ENCODE results near the gene MNT.

MNT gene

DNA sequence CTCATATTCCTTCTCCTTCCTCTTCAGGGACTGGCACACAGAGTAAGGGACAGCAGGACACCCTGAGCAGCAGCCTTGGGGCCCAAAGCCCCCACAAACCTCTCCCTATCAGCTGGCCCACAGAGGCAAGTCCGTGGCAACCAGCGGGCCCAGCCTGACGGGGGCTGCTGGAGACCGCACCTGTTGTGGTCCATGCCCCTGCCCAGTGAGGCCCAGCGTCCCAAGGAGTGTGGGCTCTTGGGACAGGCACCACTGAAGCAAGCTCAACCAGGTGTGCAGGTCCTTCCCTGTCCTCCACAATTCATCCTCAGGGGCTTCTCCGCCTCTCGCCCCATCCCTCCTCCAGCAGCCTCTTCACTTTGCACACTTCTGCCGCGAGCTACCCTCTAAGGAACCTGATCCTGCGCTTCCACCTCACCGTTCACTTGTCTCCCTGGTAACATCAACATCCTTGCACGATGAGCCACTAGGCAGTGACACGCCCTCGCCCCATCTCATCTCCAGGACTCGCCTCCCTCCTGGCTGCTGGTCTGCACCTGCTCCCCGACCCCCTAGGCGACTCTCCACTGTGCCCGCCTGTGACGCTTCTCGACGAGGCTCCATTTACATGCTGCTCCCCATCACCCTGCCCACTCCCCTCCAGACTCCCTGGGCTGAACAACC, 12.7 kb downstream of the MNT start:
- Histone ChIP-seq H3K27me3 (replicated peaks) (no peaks in the 10 kb centered on the region), H3K27ac (no peak overlapping the region), H3K4me3 (ENCODE audit: low read depth, low read length) (no peak overlapping the region), H3K36me3 (replicated peaks) (peaks cover 10% of the 10 kb centered on the region)
- no peak for DNase-seq
- in situ Hi-C loops (cut with HindIII; ENCODE audit: low pct_ligation_motif_present, low sequenced_read_pairs) = no loop called here
- TF ChIP-seq, protein P1, sequence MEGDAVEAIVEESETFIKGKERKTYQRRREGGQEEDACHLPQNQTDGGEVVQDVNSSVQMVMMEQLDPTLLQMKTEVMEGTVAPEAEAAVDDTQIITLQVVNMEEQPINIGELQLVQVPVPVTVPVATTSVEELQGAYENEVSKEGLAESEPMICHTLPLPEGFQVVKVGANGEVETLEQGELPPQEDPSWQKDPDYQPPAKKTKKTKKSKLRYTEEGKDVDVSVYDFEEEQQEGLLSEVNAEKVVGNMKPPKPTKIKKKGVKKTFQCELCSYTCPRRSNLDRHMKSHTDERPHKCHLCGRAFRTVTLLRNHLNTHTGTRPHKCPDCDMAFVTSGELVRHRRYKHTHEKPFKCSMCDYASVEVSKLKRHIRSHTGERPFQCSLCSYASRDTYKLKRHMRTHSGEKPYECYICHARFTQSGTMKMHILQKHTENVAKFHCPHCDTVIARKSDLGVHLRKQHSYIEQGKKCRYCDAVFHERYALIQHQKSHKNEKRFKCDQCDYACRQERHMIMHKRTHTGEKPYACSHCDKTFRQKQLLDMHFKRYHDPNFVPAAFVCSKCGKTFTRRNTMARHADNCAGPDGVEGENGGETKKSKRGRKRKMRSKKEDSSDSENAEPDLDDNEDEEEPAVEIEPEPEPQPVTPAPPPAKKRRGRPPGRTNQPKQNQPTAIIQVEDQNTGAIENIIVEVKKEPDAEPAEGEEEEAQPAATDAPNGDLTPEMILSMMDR (IDR thresholded peaks at IDR 0.05; ENCODE audit: low read depth, low read length, missing control alignments) = no peak

DNA sequence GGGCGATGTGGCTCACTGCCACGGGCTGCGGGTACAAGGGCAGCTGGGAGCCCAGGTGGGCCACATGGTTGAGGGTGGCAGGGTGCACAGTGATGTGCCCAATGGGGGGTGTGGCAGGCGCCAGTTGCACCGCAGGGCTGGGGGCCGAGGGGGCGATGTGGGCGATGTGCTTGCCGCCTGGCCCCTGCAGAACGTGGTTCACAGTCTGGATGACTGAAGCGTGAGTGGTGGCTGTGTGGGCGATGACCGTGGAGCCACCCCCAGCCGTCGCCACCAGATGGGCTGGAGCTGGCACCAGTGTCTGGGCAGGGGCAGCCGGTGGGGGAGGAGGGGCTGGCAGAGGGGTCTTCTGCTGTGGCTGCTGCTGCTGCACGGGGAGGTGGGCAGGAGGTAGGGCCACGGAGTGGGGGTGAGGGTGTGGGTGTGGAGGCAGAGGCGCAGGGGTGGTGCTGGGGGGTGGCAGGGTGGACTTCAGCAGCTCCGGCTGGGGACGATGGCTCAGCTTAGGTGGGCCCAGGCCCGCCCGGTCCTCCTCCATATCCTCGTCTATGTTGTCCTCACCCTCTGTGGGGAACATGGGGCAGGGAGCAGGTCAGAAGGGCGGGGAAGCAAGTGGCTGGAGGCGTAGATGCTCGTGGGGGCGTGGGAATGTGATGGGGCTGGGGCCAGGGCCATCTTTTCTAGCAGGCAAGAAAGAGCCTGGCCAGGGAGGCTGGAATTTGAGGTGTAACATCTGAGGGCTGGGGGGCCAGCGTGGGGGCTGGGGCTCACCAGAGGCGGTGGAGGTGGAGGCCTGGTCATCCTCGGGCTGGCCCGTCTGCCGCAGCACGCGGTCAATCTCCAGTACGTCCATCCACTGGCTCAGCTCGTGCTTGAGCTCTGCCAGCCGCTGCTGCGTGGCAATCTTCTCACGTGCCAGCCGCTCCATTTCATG, 13.5 kb downstream of the MNT start:
- Histone ChIP-seq H3K27me3 (replicated peaks) (no peaks in the 10 kb centered on the region), H3K27ac (no peak overlapping the region), H3K4me3 (ENCODE audit: low read depth, low read length) (no peak overlapping the region), H3K36me3 (replicated peaks) (peaks cover 10% of the 10 kb centered on the region)
- in situ Hi-C loops (cut with HindIII; ENCODE audit: low pct_ligation_motif_present, low sequenced_read_pairs) = no loop called here
- DNase-seq = no peak
- TF ChIP-seq, protein P1 (IDR thresholded peaks at IDR 0.05; ENCODE audit: low read depth, low read length, missing control alignments) = no peak

DNA sequence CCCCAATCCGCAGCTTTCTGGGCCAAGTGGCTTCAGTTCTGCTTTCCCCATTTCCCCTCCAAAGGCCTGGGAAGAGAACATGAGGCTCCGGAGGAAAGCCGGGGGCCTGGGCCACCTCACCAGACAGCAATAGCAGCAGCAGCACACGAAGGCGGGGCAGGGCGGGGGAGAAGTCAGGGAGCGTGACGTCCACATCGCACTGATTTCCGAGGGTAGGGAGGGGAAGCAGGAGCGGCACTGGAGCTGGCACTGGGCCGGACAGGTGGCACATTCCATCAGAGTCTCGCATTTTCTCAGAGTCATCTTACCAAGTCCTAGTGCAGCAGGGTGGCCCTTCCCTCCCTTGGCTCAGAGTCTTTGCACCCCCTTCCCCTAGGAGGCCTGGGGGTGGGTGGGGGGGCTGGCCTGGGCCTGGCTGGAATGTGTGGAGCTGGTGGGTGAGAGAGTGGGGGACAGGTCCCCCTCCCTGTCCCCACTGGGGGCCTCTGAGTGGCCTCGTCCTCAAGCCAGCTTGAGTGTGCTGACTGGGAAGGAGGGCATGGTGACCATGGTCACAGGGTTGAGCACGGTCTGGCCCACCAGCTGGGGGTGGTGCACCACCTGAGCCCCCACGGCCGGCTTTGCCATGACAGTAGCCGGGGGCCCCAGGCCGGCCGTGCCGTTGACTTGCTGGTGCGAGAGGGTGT, 14.3 kb downstream of the MNT start:
- in situ Hi-C loops (cut with HindIII; ENCODE audit: low pct_ligation_motif_present, low sequenced_read_pairs) = no loop called here
- no peaks in the 10 kb centered on the region for H3K27me3 ChIP-seq (replicated peaks)
- H3K36me3 ChIP-seq (replicated peaks) = peaks cover 10% of the 10 kb centered on the region
- H3K4me3 ChIP-seq (ENCODE audit: low read depth, low read length) = no peak overlapping the region
- no peak overlapping the region for H3K27ac ChIP-seq
- TF ChIP-seq, protein P1 (IDR thresholded peaks at IDR 0.05; ENCODE audit: low read depth, low read length, missing control alignments) = no peak
- no peak for DNase-seq

DNA sequence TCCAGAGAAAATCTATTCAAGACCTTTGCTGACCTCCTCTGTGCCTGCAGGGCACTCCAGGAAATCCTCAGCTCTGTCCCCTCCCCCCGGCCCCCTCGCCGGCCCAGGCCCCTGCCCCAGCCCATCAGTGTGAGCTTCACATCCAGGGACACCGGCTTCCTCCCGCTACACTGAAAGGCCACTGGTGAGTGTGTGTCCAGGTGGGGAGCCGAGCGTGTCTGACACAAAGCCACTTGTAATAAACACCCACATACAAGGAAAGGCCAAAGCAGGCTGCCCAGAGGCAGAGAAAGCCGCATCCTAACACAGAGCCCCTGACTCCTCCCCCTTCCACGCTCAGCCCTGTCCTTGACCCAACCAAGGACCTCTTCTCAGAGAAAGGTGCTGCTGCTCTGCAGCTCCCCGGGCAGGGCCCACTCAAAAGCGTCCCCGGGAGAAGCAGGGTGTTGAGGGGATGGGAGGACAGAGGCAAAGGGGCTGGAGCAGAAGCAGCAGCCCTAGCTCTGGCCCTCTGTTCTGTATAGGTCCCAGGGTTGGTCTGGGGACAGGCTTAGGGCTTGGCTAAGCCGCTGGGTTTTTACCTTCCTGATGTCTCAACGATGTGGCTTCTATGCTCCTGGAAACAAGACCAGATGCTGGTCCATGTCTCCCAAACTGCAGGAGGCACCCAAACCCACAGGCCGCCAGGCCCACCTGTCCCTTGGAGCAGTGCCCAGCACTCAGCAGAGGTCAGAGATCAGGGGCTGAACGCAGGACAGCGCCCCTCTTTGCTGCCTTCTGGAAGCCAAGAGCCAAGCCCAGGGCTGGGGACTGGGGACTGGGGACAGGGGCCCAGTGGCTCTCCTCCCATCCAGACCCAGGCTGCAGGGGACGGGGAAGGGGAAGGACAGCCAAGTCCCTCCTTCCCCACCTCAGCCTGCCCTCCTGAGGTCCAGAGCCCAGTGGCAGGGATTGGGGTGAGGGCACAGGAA, 15.3 kb downstream of the MNT start:
- no peaks in the 10 kb centered on the region for H3K27me3 ChIP-seq (replicated peaks)
- no peak for DNase-seq
- H3K27ac ChIP-seq = no peak overlapping the region
- TF ChIP-seq, protein P1 (IDR thresholded peaks at IDR 0.05; ENCODE audit: low read depth, low read length, missing control alignments) = no peak
- H3K4me3 ChIP-seq (ENCODE audit: low read depth, low read length) = no peak overlapping the region
- H3K36me3 ChIP-seq (replicated peaks) = peaks cover 10% of the 10 kb centered on the region
- in situ Hi-C loops (cut with HindIII; ENCODE audit: low pct_ligation_motif_present, low sequenced_read_pairs) = no loop called here

DNA sequence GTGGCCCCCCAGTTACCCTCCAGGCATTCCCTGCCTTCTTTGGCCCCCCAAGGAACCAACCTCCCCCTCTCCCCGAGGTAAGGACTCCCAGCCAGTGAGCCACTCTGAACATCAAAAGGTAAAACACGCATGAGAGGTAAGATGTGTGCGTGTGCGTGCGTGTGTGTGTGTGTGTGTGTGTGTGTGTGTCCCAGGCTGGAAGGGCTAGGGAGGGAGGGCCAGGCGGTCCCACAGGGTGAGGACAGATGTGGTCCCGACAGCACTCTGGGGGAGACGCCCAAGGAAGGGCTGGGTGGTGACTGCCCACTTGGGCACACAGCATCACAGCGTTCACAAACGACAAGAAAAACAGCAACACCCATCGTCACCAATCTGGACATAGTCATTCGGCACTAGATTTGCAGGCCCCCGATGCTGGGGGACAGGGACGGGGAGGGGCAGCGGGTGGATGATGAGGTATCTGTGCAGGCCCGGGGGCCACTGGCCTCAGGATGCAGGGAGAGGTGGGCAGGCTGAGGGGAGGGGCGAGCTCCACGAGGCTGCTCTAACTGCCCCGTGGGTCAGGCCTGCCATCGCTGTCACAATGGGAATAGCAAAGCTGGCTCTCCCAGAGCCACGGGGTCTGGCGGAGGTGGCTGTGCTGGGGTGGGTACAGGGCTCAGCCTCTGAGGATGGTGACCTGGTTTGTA, 16.3 kb downstream of the MNT start:
- no peaks in the 10 kb centered on the region for H3K27me3 ChIP-seq (replicated peaks)
- TF ChIP-seq, protein P1 (IDR thresholded peaks at IDR 0.05; ENCODE audit: low read depth, low read length, missing control alignments) = no peak
- no peak for DNase-seq
- H3K36me3 ChIP-seq (replicated peaks) = peaks cover 10% of the 10 kb centered on the region
- no peak overlapping the region for H3K27ac ChIP-seq
- no peak overlapping the region for H3K4me3 ChIP-seq (ENCODE audit: low read depth, low read length)
- in situ Hi-C loops (cut with HindIII; ENCODE audit: low pct_ligation_motif_present, low sequenced_read_pairs) = no loop called here

Data from brain microvascular endothelial cell (primary cell).